ENCODE data around the gene SEPTIN12. TPM values are rescaled to one million over a fixed set of nuclear protein-coding genes. Genes with fewer than 3 reads are reported as not detected.

Gene SEPTIN12
- total RNA-seq, 1 donor from 2014 or later = not detected

GRCh38 chr16:4762205-4762604 is 25.9 kb downstream of the SEPTIN12 start:
- no peak for DNase-seq (ENCODE audit: low read depth)
- H3K4me3 ChIP-seq (ENCODE audit: low read depth, low read length) = no peak overlapping the region
- H3K27me3 ChIP-seq (ENCODE audit: control insufficient read depth, insufficient read depth, low read length) = no peaks in the 10 kb centered on the region
- H3K36me3 ChIP-seq (ENCODE audit: control insufficient read depth, insufficient read depth, low read length) = peaks cover 23% of the 10 kb centered on the region
- TF ChIP-seq, protein P1, sequence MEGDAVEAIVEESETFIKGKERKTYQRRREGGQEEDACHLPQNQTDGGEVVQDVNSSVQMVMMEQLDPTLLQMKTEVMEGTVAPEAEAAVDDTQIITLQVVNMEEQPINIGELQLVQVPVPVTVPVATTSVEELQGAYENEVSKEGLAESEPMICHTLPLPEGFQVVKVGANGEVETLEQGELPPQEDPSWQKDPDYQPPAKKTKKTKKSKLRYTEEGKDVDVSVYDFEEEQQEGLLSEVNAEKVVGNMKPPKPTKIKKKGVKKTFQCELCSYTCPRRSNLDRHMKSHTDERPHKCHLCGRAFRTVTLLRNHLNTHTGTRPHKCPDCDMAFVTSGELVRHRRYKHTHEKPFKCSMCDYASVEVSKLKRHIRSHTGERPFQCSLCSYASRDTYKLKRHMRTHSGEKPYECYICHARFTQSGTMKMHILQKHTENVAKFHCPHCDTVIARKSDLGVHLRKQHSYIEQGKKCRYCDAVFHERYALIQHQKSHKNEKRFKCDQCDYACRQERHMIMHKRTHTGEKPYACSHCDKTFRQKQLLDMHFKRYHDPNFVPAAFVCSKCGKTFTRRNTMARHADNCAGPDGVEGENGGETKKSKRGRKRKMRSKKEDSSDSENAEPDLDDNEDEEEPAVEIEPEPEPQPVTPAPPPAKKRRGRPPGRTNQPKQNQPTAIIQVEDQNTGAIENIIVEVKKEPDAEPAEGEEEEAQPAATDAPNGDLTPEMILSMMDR (IDR thresholded peaks at IDR 0.05; ENCODE audit: insufficient read depth, low read length, severe bottlenecking) = no peak
- FAIRE-seq = no peak

- H3K4me3 ChIP-seq (ENCODE audit: low read depth, low read length) = no peak overlapping the region
- DNase-seq (ENCODE audit: low read depth) (no peak), FAIRE-seq (no peak)
- TF ChIP-seq, protein P1 (IDR thresholded peaks at IDR 0.05; ENCODE audit: insufficient read depth, low read length, severe bottlenecking) = no peak
- H3K27me3 ChIP-seq (ENCODE audit: control insufficient read depth, insufficient read depth, low read length) = no peaks in the 10 kb centered on the region
- H3K36me3 ChIP-seq (ENCODE audit: control insufficient read depth, insufficient read depth, low read length) = peaks cover 26% of the 10 kb centered on the region
Measured at GRCh38 chr16:4760221-4760910, 27.8 kb downstream of the SEPTIN12 start.

- Histone ChIP-seq H3K36me3 (ENCODE audit: control insufficient read depth, insufficient read depth, low read length) (peaks cover 28% of the 10 kb centered on the region), H3K27me3 (ENCODE audit: control insufficient read depth, insufficient read depth, low read length) (no peaks in the 10 kb centered on the region), H3K4me3 (ENCODE audit: low read depth, low read length) (no peak overlapping the region)
- DNase-seq (ENCODE audit: low read depth) (no peak), FAIRE-seq (no peak)
- TF ChIP-seq, protein P1 (IDR thresholded peaks at IDR 0.05; ENCODE audit: insufficient read depth, low read length, severe bottlenecking) = no peak
Measured at GRCh38 chr16:4755687-4756086, 32.5 kb downstream of the SEPTIN12 start.

- DNase-seq (ENCODE audit: low read depth) (no peak), FAIRE-seq (no peak)
- TF ChIP-seq, protein P1 (IDR thresholded peaks at IDR 0.05; ENCODE audit: insufficient read depth, low read length, severe bottlenecking) = no peak
- Histone ChIP-seq H3K27me3 (ENCODE audit: control insufficient read depth, insufficient read depth, low read length) (no peaks in the 10 kb centered on the region), H3K36me3 (ENCODE audit: control insufficient read depth, insufficient read depth, low read length) (peaks cover 21% of the 10 kb centered on the region), H3K4me3 (ENCODE audit: low read depth, low read length) (no peak overlapping the region)
Measured at GRCh38 chr16:4754865-4755264, 33.3 kb downstream of the SEPTIN12 start.

GRCh38 chr16:4753227-4753626 is 34.9 kb downstream of the SEPTIN12 start:
- H3K36me3 ChIP-seq (ENCODE audit: control insufficient read depth, insufficient read depth, low read length) = peaks cover 21% of the 10 kb centered on the region
- TF ChIP-seq, protein P1 (IDR thresholded peaks at IDR 0.05; ENCODE audit: insufficient read depth, low read length, severe bottlenecking) = no peak
- no peak overlapping the region for H3K4me3 ChIP-seq (ENCODE audit: low read depth, low read length)
- DNase-seq (ENCODE audit: low read depth) (no peak), FAIRE-seq (no peak)
- no peaks in the 10 kb centered on the region for H3K27me3 ChIP-seq (ENCODE audit: control insufficient read depth, insufficient read depth, low read length)

Data from bronchial epithelial cell (primary cell).